Ovary (tissue), 3 donors: ENCODE measurements around the gene RHOD.

Source experiments
- CTCF ChIP-seq, 3 donors: fragments of 450-650 bp in 2 of 3; fragments of 200-600 bp in 1 of 3; IDR thresholded peaks; one replicate each; pipeline versions ENCODE4 v1.5.1 to v1.8.0; 2016 to 2022; ENCODE audit warnings: antibody characterized with exemption in 3 of 3, mild to moderate bottlenecking in 1 of 3
- EP300 ChIP-seq: sonication (generic); formaldehyde crosslinking; IDR thresholded peaks from one replicate; pipeline ENCODE4 v1.6.1; 2017; ENCODE audit warnings: antibody characterized with exemption
- donor health status: DM: no; HTN: no; CAD: no.

- TF ChIP-seq CTCF (IDR thresholded peaks at IDR 0.05) (no peak), EP300 (no peak)
Observed at GRCh38 chr11:67062526-67063373, 6.1 kb downstream of the RHOD start.
